Thyroid gland (tissue), 4 donors: ENCODE measurements around the gene PTRH1.

Experiments
- CTCF ChIP-seq, 6 experiments: fragments of 200-600 bp in 3 of 6; fragments of 450-650 bp in 3 of 6; sonication (generic) in 3 of 6; IDR thresholded peaks; one replicate each; pipeline ENCODE4 v1.5.1; 2016 to 2019; ENCODE audit warnings: antibody characterized with exemption in 6 of 6, mild to moderate bottlenecking in 2 of 6, inconsistent platforms in 1 of 6, moderate library complexity in 1 of 6
- POLR2A ChIP-seq, 2 donors: fragments of 450-650 bp; IDR thresholded peaks; one replicate each; pipeline ENCODE4 v1.6.1; 2017; ENCODE audit warnings: antibody characterized with exemption in 2 of 2, mild to moderate bottlenecking in 2 of 2, moderate library complexity in 1 of 2

GRCh38 chr9:127722055-127722745 is 6.7 kb upstream of the PTRH1 start:
- TF ChIP-seq CTCF (IDR thresholded peaks at IDR 0.05) (no peak), POLR2A (IDR thresholded peaks at IDR 0.05) (no peak)
